Retinal pigment epithelial cell (primary cell): ENCODE data around the gene C6orf15.

Source experiments
- DNase-seq: peaks from one replicate; pipeline ENCODE4 v3.0.0-alpha.2; 2010; ENCODE audit warnings: low read depth
- H3K4me3 ChIP-seq: 2 replicates; pipeline ENCODE4 v1.5.1; 2011; ENCODE audit warnings: mild to moderate bottlenecking, low read length, control low read depth, moderate library complexity
- CTCF ChIP-seq: conservative IDR thresholded peaks from 2 replicates; pipeline ENCODE4 v1.5.1; 2011; ENCODE audit warnings: low read depth, low read length, control low read depth, inconsistent platforms

The C6orf15 gene

GRCh38 chr6:31114970-31115849 is 2.8 kb upstream of the C6orf15 start:
- no peak for DNase-seq
- peak; percentile 29 for TF ChIP-seq CTCF
- H3K4me3 ChIP-seq = no peak overlapping the region

GRCh38 chr6:31114541-31114878 is 2.1 kb upstream of the C6orf15 start, which contains the start of gene PSORS1C1:
PSORS1C1 (plus strand) TSS chr6:31114800; CDS start chr6:31129633, 14,833 bp downstream.
- no peak within 1 kb of the TSS for H3K4me3 ChIP-seq
- no peak for TF ChIP-seq CTCF
- DNase-seq = peak; percentile 75

GRCh38 chr6:31113861-31114540 is 1.6 kb upstream of the C6orf15 start:
- no peak overlapping the region for H3K4me3 ChIP-seq
- no peak for TF ChIP-seq CTCF
- no peak for DNase-seq

GRCh38 chr6:31111712-31112111 is 663 bp downstream of the C6orf15 start:
- H3K4me3 ChIP-seq = no peak overlapping the region
- TF ChIP-seq CTCF = no peak

GRCh38 chr6:31110825-31111582 is 1.4 kb downstream of the C6orf15 start:
- no peak for TF ChIP-seq CTCF
- H3K4me3 ChIP-seq = no peak overlapping the region
- DNase-seq = no peak

More at GRCh38 chr6:31111712-31112111, 663 bp downstream of the C6orf15 start:
- no peak for DNase-seq

GRCh38 chr6:31107052-31107451 is 5.3 kb downstream of the C6orf15 start:
- TF ChIP-seq CTCF = no peak
- H3K4me3 ChIP-seq = no peak overlapping the region

More at GRCh38 chr6:31107052-31107451, 5.3 kb downstream of the C6orf15 start:
- no peak for DNase-seq
